ENCODE measurements around the gene DHRS12.
"Not testable (repeated sequence)": the region's sequence is repeated elsewhere in the genome, so short reads cannot be mapped to it uniquely, and the experiment has no call there.

The DHRS12 gene

DNA sequence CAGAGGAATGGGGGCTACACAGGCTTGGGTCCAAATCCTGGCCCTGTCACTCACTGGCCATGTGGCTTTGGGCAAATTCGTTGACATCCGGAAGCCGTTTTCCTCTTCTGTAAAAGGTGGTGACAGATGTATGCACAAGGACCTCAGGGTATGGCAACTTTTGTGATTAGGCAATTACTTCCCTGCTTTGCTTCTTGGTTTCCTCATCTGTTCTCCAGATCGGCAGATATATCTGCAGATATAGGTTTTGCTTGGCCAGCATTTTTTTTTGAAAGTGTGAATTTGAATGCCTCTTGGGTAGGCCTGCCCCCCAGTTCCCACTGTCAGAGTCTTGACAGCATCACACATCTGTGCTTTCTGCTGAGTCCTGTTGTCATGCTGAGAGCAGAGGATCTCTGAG is 23.3 kb upstream of the DHRS12 start:
- no peak for DNase-seq (ENCODE audit: low spot score)

DNA sequence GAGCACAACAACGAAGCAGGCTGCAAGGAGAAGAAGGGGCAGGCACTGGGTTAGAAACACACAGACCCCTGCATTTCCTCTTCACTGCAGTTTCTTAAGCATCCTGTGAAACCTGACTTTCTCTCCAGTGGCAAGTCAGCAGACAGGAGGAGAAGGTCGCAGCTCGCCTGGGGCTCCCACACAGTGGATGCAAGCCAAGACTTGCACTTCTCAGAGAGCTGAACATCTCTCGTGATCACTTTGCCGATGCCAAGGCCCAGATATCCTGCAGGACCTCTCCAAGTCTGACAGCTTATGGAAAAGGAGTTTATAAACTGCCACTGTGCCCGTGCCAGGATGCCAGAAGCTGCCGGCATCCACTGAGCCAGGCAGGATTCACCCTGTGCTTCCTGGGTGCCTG is 22.6 kb upstream of the DHRS12 start:
- no peak for DNase-seq (ENCODE audit: low spot score)

DNA sequence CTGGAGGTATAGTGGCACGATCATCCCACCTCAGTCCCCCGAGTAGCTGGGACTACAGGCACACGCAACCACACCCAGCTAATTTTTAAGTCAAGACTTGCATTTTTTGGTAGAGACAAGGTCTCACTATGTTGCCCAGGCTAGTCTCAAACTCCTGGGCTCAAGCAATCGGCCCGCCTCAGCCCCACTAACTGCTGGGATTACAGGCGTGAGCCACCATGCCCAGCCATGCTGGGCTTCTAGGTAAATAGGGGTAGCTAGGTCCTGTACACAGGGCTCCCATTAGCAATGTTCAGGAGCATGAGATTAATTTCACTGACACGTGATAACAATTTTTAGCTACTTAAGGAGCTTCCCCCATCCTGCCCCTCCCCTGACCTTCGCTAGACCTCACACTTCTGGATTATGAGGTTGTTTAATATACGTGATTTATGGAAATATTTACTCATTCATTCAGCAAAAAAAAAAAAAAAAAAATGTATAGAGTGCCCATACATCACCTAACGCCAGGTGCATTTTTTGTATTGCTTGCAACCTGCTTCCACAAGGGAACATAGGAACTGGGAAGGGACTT is 21.8 kb upstream of the DHRS12 start:
- no peak for DNase-seq (ENCODE audit: low spot score)

DNA sequence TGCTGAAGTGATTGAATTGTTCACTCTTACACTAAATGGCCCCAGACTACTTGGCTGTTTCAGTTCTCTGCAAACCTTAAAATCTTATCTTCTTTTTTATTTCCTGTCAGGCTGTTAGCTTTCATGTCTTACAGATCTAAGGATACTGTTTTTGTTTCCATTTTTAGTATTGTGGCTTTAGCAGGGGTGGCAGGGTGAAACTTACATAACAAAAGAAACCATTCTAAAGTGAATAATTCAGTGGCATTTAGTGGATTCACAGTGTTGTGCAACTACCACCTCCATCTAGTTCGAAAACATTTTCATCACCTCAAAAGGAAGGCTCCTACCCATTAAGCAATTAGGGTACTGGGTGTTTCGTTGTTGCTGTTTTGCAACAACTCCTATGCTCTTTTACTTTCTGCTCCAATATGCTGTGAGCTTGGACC is 21.2 kb upstream of the DHRS12 start:
- DNase-seq (ENCODE audit: low spot score) = no peak

DNA sequence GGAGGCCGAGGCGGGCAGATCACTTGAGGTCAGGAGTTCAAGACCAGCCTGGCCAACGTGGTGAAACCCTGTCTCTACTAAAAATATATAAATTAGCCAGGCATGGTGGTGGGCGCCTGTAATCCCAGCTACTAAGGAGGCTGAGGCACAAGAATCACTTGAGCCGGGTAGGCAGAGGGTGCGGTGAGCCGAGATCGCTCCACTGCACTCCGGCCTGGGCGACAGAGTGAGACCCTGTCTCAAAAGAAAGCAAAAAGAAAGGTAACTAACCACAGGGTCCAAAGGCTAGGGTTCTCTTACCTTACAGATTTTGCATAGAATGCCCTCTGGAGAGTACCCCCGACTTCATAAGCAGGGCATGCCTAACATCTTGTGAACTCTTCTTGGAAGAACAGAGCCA is 20.7 kb upstream of the DHRS12 start:
- not testable (repeated sequence) for DNase-seq (ENCODE audit: low spot score)

DNA sequence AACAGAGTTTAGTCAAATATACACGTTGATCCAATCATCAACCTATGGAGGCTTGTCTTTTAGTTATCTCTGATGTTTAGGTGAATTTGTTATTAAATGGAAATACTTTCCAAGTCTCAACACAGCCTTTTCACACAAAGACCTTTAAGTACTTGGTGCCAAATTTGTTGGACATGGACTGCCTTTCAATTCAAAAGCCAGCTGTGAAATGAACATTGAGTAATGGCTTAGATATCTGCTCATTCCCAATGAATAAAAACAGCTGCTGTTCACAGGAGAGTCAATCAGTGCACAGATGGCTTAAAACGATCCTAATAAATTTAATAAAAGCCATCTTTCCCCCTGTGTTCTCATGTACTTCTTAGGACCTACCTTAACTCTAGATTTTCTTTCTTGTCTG is 19.9 kb upstream of the DHRS12 start:
- no peak for DNase-seq (ENCODE audit: low spot score)

DNA sequence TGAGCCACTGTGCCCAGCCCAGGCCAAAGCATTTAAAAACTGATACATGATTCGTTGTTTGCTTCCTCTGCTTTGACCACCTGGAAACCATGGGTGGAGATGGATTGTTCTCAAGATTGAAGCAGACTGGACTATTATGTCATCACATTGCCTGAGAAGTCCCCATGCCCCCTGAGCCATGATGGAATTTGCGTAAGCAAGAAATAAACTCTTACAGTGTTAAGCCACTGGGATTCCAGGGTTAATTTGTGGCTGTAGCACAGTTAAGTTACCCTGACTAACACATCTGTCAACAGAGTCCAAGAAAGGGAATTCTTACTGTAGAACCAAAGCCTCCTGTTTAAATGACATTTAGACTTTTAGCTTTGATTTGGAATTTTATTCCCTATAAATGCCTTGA is 19.4 kb upstream of the DHRS12 start:
- no peak for DNase-seq (ENCODE audit: low spot score)

DNA sequence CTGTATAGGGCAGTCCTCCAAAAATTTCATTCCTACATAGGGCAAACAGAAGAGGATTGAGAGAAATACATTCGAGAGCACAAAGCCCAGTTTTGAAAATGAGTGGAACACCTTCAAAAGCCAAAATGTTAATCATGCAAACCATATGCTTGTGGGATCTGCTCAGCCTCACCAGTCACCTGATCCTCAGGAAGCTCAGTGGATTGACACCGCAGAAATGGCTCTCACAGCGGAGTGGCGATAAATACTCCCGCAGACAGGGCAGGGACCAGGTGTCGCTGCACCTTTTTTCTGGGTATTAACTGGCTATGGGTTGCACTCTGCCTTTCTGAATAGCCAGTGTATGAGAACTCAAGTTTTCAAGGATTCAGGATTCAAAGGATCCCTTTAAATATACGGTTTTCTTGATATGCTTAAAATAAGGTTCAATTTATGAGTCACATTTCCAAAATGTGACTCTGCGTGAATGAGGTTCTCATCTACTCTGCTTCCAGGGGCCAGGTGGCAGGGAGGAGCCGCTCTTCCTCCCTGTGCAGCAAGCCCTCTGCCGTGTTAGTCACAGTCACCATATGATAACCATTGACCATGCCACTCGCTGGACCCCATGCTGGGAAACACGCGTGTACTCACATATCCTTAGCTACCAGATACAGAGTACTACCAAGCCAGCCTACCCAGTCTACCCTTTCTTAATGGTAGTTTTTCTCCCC is 18.3 kb upstream of the DHRS12 start:
- no peak for DNase-seq (ENCODE audit: low spot score)

DNA sequence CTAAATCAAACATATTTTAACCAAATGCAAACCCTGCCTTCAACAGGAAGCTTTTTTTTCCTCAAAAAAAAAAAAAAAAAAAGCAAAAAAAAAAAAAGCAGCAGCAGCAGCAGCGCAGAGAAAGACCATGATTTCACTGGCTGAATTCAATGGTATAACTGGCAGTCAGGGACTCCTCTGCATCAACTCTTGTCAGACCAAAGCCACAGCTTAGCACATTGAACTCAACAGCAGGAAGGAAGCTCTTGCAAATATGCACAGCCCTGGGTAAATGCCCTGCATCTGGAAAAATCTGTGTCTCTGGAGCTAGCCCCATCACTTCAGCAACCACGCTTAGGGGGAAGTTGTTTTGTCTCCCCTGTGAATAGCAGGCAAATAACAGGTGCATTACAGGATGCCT is 17.6 kb upstream of the DHRS12 start:
- DNase-seq (ENCODE audit: low spot score) = no peak

DNA sequence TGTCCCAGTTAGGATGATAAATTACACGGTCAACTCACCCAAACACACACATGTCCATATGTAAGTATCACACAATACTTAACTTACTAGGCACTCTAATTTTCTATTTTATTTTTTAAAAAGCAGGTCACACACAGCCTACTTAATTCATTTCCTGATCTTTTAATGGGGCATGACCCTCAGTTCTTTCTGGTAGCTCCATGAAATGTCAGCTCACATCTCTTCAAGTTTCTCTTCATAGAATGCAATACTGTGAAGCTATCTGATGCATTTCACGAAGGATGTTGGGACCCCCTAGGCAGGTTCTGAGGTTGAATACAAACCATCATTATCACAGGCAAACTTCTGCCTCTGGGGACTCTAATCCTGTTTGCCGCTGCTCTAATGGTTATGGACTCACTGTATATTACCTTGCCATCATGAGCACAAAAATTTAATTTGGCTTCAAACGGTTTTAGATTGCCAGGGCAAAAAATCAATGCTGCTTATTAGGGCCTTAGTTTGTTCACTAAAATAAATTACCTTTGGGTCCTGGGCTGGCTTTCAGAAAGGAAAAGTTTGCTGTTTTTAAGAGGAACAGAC is 16.1 kb upstream of the DHRS12 start:
- no peak for DNase-seq (ENCODE audit: low spot score)

DNA sequence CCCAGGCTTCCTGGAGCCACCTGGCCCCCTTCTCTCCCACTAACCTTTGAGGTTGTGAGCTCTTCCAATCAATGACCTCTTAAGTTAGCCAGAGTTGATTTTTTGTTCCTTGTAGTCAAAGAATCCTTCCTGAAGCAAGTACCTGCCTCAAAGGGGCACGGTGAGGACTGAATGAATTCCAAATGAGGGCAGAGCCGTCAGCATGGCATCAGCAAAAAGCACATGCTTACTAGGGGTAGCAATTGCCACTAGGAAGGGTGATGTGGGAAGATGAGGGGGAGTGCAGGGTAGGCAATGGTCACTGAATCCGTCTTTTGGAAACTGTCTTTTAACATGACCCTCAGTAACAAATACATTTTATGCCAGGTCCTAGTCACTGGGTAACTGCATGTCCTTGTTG is 15.6 kb upstream of the DHRS12 start:
- DNase-seq (ENCODE audit: low spot score) = no peak

DNA sequence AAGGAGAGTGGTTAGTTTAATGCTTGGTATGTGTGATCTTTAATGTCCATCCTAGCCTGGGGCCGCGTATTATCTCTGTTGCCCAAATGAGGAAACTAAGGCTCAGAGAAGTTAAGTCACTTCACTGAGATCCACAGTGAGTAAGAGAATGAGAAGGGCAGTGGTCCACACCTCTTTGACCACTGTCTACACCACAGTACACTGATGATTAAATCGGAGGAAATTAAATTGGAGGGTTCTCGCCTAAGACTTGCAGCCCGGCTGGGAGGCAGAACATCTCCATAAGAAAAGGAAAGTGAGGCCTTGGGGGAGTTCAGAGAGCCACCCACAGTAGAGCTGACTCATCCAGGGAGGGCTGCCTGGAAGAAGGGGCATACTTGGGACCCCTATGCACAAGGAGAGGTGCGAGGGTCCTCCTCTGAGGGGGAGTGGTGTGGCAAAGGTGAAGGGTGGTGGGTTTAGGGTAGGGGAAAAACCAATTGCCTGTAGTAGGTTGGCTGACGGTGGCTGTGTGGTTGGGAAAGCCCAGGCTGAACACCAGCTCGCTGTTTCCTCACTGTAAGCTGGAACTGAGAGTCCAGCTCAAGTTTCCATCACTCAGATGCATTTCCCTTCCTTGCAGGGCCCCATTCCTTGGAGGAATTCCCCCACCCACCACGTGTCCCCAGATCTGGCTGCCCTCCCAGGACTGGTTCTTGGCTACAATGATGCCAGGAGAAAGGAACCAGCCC is 15.0 kb upstream of the DHRS12 start:
- DNase-seq (ENCODE audit: low spot score) = no peak

DNA sequence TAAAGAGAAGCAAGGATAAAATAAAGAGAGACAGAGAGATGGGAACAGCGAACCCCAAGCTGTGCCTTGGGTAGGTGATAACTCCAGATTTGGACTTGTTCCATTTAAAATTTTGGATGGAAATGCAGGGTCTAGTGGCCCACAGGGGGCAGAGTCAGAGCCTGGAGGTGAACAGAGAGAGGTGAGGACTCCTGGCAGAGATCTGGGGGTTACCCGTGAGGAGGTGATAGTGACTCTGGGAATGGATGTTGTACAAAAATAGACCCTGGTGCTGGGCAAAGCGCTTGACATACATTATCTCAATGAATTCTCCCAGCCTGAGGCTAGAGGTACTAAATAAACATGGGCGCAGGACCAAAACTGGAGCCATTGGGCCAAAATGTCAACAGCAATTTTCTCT is 14.3 kb upstream of the DHRS12 start:
- DNase-seq (ENCODE audit: low spot score) = no peak

DNA sequence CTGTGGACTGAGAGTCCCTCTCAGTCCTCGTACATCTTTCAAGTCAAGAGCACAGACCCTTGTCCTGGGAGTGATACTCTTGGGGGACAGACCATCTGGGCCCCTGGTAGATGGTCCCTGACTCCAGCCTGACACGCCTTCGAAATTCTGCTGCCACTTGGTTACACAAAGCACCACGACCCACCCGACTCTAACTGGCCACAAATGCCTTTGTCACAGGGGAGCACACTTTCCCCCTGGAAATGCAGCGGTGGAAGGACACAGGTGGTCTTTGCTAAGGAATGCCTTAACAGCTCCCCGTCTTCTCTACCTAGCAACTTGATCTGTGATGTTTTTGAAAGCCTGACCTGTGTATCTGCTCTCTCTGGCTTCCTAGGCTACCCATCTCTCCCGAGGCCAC is 13.8 kb upstream of the DHRS12 start:
- DNase-seq (ENCODE audit: low spot score) = no peak

DNA sequence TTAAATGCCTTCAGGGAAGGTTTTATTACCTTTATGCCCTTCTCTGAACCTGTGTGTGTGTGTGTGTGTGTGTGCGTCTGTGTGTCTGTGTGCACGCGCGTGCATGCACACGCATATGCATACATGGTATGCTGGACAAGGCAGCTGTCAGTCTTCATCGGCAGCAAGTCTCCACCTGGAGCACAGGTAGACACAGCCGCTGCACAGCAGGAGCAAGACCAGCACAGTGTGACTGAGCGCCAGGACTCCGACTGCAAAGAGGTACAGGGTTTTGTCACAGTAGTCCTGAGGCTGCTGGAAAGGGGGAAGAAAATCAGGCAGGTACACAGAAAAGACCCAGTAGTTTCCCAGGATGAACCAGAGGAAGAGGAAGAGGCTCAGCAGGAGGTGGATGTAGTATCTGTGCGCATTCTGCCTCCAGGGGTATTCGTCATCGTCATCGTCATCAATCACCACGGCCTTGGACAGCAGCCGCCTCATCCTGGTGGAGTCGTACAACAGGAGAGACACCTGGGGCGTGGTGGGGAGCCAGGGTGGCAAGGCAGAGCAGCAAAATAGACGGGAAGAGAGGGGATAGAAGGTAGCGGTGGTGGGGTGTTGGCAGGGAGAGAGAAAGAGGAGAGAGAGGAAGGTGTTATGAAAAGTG is 12.8 kb upstream of the DHRS12 start:
- DNase-seq (ENCODE audit: low spot score) = no peak

DNA sequence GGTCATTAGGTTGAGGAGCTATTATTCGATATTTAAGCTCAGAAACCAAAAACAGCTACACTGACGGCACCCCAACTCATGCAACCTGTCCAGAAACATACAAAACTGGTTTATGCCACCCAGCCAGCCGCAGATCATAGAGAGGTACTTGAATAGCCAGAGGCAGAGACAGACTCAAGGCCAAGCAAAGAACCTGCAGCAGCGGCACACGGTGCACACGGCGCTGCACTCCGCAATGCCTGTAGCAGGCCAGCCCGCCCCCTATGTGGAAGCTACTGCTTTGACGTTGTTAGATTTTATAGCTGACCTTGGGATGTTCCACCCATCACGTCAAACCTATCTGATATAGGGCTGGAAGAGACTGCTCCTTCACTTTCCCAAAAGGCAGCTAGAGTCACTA is 11.9 kb upstream of the DHRS12 start:
- no peak for DNase-seq (ENCODE audit: low spot score)

DNA sequence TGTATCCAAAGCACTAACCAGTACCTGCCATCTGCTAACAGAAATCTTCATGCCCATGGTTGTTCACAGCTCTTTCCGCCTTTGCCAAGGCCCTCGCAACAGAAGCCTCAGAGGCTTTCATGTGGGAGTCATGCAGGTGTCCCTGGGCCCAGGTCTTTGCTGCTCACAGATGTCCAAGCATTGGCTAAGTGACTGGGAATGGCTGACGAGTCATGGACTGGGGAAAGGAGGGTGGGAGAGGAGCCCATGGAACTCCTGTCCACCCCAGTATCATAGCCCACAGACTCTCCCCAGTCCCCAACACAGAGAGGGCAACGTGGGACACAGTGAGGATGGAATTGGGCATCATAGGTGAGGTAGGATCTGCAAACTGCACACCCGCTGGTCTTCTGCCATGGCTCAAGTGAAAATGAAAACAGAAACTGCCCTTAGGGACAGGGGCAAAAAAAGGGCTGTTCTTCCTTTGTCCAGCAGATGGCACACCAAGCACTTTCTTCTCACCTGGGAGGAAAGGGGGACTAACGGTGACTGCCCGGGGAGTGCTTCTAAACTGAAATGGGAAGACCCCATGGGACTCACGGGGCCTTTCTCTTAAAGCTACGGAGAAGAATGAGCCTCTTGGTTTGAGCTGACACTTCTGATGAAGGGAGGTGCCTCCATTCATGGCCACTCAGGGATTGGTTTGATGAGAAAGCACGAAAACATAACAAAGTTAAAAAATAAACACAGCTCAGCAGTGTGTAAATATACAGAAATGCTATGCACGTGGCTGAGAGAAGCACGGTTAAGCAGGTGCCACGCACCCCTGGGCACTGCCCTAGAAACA is 11.1 kb upstream of the DHRS12 start:
- DNase-seq (ENCODE audit: low spot score) = no peak

DNA sequence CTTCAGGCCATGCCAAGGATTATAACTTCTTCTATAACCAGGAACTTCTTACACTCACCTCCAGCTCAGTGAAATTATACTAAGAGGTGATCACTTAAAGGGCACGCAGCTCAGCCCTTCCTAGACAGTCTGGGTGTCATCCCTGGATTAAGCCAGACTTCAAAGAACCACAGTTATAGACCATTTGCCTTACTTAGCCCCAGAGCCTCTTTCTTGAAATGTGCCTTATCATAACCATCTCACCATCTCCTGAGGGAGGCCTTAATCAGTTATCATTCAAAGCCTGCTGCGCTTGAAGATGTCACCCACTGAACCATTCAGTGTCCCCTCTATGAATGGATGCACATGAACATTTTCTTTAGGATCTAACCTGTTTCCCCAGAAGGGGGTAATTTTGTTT is 10.1 kb upstream of the DHRS12 start:
- no peak for DNase-seq (ENCODE audit: low spot score)

DNA sequence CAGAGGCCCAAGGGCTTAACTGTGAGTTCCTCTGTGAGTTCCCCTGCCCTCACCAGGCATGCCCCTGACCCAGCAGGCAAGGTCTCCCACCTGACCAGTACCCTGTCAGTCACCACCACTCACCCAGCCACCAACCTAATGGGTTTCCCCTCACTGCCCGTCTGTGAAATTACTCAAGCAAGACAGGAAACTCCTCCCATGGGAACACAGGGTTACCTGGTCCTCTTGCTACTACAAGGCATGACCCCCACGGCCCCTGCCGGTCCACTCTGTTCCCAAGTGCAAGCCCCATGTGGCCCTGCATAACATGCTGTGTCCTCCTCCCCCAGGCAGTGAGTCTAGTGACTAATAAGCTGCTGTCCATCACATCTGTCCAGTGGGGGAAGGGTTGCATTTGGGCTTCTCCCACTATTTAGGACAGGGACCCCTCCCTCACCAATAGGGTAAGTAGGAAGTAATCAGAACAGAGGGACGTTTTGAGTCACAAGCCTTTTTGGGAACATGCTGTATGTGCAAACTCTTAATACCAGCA is 8.0 kb upstream of the DHRS12 start:
- no peak for DNase-seq (ENCODE audit: low spot score)

DNA sequence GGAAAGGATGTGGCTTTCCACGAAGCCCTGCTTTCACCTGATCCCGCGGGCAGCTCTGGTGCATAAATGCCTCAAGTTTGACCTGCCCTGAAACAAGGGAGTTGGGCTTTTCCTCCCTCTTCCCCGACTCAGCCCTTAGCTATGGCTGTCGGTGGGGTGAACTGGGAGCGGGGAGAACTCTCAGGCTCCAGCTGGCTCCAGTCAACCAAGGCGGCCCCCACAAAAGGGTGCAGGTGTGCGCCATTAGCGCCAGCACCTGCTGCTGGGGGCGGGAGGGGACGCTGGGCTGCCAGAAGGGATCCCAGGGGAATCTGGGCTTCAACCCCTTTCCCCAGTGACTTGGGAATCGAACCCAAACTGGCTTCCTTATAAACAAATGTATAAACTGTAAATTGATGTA is 7.1 kb upstream of the DHRS12 start:
- no peak for DNase-seq (ENCODE audit: low spot score)

DNA sequence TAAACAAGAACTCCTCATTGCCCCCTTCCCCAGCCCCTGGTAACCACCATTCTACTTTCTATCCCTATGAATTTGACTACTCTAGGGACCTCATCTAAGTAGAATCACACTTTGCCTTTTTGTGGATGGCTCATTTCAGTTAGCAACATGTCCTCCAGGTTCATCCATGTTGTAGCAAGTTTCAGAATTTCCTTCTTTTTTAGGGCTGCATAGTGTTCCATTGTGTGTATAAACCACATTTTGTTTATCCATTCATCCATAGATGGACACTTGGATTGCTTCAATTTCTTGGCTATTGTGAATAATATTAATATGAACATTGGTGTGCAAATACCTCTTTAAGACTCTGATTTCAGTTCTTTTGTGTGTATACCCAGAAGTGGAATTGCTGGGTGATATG is 4.8 kb upstream of the DHRS12 start:
- DNase-seq (ENCODE audit: low spot score) = no peak

DNA sequence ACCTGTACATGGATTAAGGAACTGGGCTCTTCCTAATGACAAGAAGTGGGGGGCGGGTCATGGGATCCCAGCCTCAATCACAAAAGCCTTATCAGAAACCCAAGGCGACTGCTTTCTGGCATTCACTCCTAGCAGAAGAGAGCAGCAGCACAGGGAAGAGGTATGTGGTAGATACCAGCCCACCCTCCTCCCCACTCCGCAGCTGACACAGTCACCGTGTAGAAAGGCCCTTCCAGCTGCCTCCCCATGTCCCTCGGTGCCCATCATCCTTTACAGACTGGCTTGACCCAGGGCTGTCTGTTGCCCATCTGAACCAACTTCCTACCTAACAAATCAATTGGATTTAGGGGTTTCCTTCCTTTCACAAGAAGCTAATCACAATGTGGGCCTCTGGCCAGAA is 3.1 kb upstream of the DHRS12 start:
- DNase-seq (ENCODE audit: low spot score) = no peak

Data from putamen (tissue), 1 donor.